Adrenal gland (tissue), 5 donors: ENCODE results near the gene LYPD8.

ENCODE experiments used
- CTCF ChIP-seq, 6 experiments: fragments of 450-650 bp in 4 of 6; fragments of 200-600 bp in 2 of 6; sonication (generic) in 1 of 6; IDR thresholded peaks; 1 replicate in 5 of 6; 2 replicates in 1 of 6; pipeline versions ENCODE4 v1.5.1 to v1.8.0; 2016 to 2021; ENCODE audit warnings: antibody characterized with exemption in 6 of 6, mild to moderate bottlenecking in 2 of 6, moderate library complexity in 1 of 6
- POLR2A ChIP-seq, 2 donors: fragments of 450-650 bp; IDR thresholded peaks; one replicate each; pipeline ENCODE4 v1.6.1; 2017; ENCODE audit warnings: antibody characterized with exemption in 2 of 2, mild to moderate bottlenecking in 2 of 2, moderate library complexity in 1 of 2
- donor health status: DM: no; HTN: no; CAD: no.

GRCh38 chr1:248776991-248777390 lies 21.4 kb upstream of the LYPD8 start:
- no peak for TF ChIP-seq CTCF (IDR thresholded peaks at IDR 0.05)
- TF ChIP-seq POLR2A (IDR thresholded peaks at IDR 0.05) = no peak
